Vagina (tissue), 2 donors: Measurements from ENCODE around the gene CCR9. TPM values are rescaled to one million over a fixed set of nuclear protein-coding genes. Genes with fewer than 3 reads are reported as not detected.

Experiments used
- DNase-seq, 2 donors: peaks; one replicate each; pipeline ENCODE4 v3.0.0-alpha.2; 2017; ENCODE audit errors: extremely low spot score in 2 of 2
- H3K27ac ChIP-seq: fragments of 200-600 bp; sonication (generic); one replicate; pipeline ENCODE4 v1.5.1; 2019
- H3K27me3 ChIP-seq: fragments of 200-600 bp; sonication (generic); one replicate; pipeline ENCODE4 v1.5.1; 2019
- H3K36me3 ChIP-seq, 2 donors: fragments of 200-600 bp; sonication (generic); one replicate each; pipeline ENCODE4 v1.5.1; 2017 to 2019
- H3K4me1 ChIP-seq: fragments of 200-600 bp; sonication (generic); one replicate; pipeline ENCODE4 v1.5.1; 2019
- H3K4me3 ChIP-seq, 2 donors: fragments of 200-600 bp; sonication (generic); 1 replicate in 1 of 2; 2 replicates in 1 of 2; pipeline ENCODE4 v1.5.1; 2016 to 2019
- H3K9me3 ChIP-seq: fragments of 200-600 bp; sonication (generic); one replicate; pipeline ENCODE4 v1.5.1; 2019
- POLR2A ChIP-seq, 2 donors: fragments of 450-650 bp; IDR thresholded peaks; one replicate each; pipeline ENCODE4 v1.6.1; 2017; ENCODE audit warnings: antibody characterized with exemption in 2 of 2, mild to moderate bottlenecking in 2 of 2, moderate library complexity in 2 of 2
- POLR2AphosphoS5 ChIP-seq, 2 donors: sonication (generic); formaldehyde crosslinking; IDR thresholded peaks; one replicate each; pipeline ENCODE4 v1.9.0; 2017; ENCODE audit warnings: antibody characterized with exemption in 2 of 2, mild to moderate bottlenecking in 2 of 2, low read depth in 1 of 2; ENCODE audit not compliant: insufficient read depth in 1 of 2
- intact Hi-C: fragments of 100-400 bp; cut with DNase I; formaldehyde crosslinking; loops from one replicate; pipeline ENCODE4 v1.15.1; 2023
- total RNA-seq: library from RNA; depleted of rRNA; stranded (reverse); fragments of >200 nt; gene quantifications from one replicate; pipeline ENCODE4 v1.2.3, GENCODE V29; 2016
- TF ChIP-seq, protein P1 (sequence below), 3 experiments: fragments of 450-650 bp in 2 of 3; fragments of 200-600 bp in 1 of 3; sonication (generic) in 1 of 3; IDR thresholded peaks; one replicate each; pipeline ENCODE4 v1.5.1; 2017 to 2019; ENCODE audit warnings: antibody characterized with exemption in 3 of 3, mild to moderate bottlenecking in 2 of 3, moderate library complexity in 2 of 3

CCR9 gene
- total RNA-seq, 1 donor from 2014 or later = not detected

DNA sequence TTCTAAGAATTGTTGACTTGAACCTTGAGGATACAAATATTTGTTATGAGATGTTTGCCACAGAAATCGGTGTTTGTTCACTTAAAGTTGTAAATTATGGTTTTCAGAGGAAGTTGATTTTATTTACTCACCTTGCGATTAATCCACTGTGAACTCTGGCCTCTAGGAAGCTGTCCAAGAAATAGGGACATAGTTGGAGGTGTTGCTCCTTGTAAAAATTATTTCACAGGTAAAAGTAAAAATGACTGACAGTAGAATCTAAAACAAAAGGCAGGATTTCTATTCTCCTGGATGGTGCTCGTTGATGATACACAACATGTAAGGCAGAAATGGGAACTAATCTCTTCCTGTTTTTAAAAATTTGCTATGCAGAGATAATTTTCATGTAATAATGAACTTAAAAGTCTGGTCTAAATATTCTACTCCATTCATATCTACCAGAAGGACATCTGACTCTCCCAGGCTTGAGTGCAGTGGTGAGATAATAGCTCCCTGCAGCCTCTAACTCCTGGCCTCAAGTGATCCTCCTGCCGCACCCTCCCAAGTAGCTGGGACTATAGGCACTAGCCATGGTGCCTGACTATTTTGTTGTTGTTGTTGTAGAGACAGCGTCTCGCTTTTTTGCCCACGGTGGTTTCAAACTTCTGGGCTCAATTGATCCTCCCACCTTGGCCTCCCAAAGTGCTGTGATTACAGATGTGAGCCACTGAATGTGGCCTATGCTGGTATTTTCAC lies 27.4 kb upstream of the CCR9 start:
- Histone ChIP-seq H3K4me3 (no peak overlapping the region), H3K36me3 (no peaks in the 10 kb centered on the region), H3K4me1 (no peaks in the 10 kb centered on the region), H3K27me3 (no peaks in the 10 kb centered on the region), H3K27ac (no peak overlapping the region), H3K9me3 (no peaks in the 10 kb centered on the region)
- TF ChIP-seq POLR2A (IDR thresholded peaks at IDR 0.05) (no peak), POLR2AphosphoS5 (IDR thresholded peaks at IDR 0.05; ENCODE audit: insufficient read depth in 1 of 2, low read depth in 1 of 2) (no peak)
- TF ChIP-seq, protein P1, sequence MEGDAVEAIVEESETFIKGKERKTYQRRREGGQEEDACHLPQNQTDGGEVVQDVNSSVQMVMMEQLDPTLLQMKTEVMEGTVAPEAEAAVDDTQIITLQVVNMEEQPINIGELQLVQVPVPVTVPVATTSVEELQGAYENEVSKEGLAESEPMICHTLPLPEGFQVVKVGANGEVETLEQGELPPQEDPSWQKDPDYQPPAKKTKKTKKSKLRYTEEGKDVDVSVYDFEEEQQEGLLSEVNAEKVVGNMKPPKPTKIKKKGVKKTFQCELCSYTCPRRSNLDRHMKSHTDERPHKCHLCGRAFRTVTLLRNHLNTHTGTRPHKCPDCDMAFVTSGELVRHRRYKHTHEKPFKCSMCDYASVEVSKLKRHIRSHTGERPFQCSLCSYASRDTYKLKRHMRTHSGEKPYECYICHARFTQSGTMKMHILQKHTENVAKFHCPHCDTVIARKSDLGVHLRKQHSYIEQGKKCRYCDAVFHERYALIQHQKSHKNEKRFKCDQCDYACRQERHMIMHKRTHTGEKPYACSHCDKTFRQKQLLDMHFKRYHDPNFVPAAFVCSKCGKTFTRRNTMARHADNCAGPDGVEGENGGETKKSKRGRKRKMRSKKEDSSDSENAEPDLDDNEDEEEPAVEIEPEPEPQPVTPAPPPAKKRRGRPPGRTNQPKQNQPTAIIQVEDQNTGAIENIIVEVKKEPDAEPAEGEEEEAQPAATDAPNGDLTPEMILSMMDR (IDR thresholded peaks at IDR 0.05) = no peak
- intact Hi-C loops = no loop called here
- DNase-seq = no peak

DNA sequence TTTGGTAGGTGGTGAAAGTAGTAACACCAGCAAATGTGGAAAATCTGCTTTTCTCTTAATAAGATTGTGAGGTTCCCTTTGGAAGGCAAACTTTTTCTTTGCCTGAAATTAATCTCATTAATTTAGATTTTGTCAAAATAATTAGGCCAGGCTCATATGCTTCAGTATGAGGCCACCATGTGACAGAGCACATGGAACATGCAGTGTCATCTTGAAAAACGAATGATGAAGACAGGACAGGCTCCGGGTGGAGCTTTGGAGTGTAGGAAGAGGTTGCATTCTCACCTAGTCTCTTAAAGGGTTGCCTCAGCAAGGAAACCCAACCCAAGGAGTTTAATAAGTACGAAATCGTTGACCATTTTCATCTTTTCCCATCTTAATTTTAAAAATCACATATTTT lies 25.9 kb upstream of the CCR9 start:
- no peaks in the 10 kb centered on the region for H3K27me3 ChIP-seq
- H3K4me1 ChIP-seq = no peaks in the 10 kb centered on the region
- H3K9me3 ChIP-seq = no peaks in the 10 kb centered on the region
- TF ChIP-seq POLR2A (IDR thresholded peaks at IDR 0.05) = no peak
- no peak for TF ChIP-seq POLR2AphosphoS5 (IDR thresholded peaks at IDR 0.05; ENCODE audit: insufficient read depth in 1 of 2, low read depth in 1 of 2)
- TF ChIP-seq, protein P1 (IDR thresholded peaks at IDR 0.05) = no peak
- no peak overlapping the region for H3K4me3 ChIP-seq
- H3K36me3 ChIP-seq = no peaks in the 10 kb centered on the region
- intact Hi-C loops = no loop called here
- no peak overlapping the region for H3K27ac ChIP-seq
- no peak for DNase-seq

DNA sequence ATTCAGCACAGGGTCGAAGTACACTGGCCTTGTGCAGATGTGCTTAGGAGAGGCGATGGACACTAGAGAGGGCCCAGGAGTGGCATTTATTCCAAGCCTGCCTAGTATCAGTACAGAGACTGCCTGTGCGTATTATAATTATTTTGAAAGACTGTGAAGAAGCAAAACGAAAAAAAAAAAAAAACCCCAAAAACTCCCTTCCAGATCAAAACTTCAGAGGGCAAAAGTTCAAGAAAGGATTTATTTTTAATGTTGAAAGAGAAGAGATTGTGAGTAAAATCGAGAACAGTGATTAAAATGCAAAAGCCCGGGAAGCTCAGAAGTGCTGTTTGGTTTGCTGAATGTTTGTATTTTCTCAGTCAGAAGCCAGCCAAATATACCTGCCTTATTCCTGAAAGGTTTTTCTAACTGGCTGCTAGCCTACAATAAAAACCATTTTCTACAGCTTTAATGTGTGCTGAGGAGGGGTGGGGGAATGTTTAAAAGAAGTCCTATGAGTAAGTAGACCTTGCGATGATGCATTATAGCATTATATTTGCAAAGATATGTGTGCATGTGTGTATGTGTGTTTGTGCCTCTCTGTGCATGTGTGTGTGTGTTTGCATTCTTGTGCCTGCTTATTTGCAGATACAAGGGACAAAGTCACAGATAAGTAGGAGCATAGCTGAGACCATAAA lies 25.2 kb upstream of the CCR9 start:
- Histone ChIP-seq H3K27me3 (no peaks in the 10 kb centered on the region), H3K27ac (no peak overlapping the region), H3K36me3 (no peaks in the 10 kb centered on the region), H3K4me1 (no peaks in the 10 kb centered on the region), H3K9me3 (no peaks in the 10 kb centered on the region), H3K4me3 (no peak overlapping the region)
- DNase-seq = no peak
- intact Hi-C loops = no loop called here
- TF ChIP-seq, protein P1 (IDR thresholded peaks at IDR 0.05) = no peak
- TF ChIP-seq POLR2AphosphoS5 (IDR thresholded peaks at IDR 0.05; ENCODE audit: insufficient read depth in 1 of 2, low read depth in 1 of 2) (no peak), POLR2A (IDR thresholded peaks at IDR 0.05) (no peak)

DNA sequence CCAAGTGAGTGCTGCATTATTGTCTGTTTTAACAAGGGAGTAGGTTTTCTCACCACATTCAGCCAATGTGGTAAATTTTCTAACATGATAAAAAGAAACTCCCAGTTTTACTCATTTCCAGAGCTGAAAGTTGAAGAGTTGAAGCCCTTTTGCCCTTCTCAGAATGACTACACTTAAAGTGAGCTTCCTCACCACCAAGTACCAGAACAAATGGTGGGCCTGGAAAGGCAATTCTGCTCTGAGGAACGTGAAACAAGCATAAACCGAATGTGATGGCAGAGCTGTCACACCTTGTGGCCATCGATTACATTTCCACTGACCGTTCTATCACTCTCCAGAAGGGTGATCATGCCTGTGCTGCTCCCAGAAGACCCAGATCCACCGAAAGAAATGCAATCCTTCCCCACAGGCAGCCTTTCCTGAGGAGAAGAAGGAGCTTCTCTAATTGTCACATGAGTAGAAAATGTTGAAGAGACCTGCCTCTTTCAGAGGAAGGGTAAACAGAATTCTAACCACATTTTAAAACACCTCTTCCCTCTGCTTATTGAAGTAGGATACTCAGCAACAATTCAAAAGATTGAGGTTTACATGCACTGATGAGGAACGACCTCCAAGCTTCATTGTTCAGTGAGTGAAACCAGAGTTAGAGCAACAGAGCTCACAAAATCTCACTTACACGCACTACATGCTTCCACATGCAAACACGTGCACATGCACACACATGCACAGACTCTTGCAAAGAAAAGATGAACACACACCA lies 21.4 kb upstream of the CCR9 start:
- Histone ChIP-seq H3K27me3 (no peaks in the 10 kb centered on the region), H3K27ac (no peak overlapping the region), H3K4me1 (no peaks in the 10 kb centered on the region), H3K9me3 (no peaks in the 10 kb centered on the region), H3K4me3 (no peak overlapping the region), H3K36me3 (no peaks in the 10 kb centered on the region)
- DNase-seq = no peak
- TF ChIP-seq, protein P1 (IDR thresholded peaks at IDR 0.05) = no peak
- TF ChIP-seq POLR2AphosphoS5 (IDR thresholded peaks at IDR 0.05; ENCODE audit: insufficient read depth in 1 of 2, low read depth in 1 of 2) = no peak
- no peak for TF ChIP-seq POLR2A (IDR thresholded peaks at IDR 0.05)
- intact Hi-C loops = no loop called here
